Psoas muscle (tissue), 8 donors: ENCODE results near the gene CDK11A. TPM values are rescaled to one million over a fixed set of nuclear protein-coding genes. Genes with fewer than 3 reads are reported as not detected.
"Not testable (repeated sequence)": the region's sequence is repeated elsewhere in the genome, so short reads cannot be mapped to it uniquely, and the experiment has no call there.

ENCODE experiments used
- ATAC-seq, 4 donors: fragments of 200-7000 bp; cut with Tn5 transposase; one replicate each; pipeline ENCODE4 v1.9.1; 2020; ENCODE audit warnings: moderate library complexity in 3 of 4, mild to moderate bottlenecking in 2 of 4
- DNase-seq, 2 donors: peaks; one replicate each; pipeline ENCODE4 v3.0.0-alpha.2; 2020
- H3K27ac ChIP-seq: fragments of 200-600 bp; one replicate; pipeline ENCODE4 v1.8.0; 2022
- H3K27me3 ChIP-seq, 3 donors: fragments of 200-600 bp in 1 of 3; one replicate each; pipeline versions ENCODE4 v1.6.1 to v1.8.0; 2013 to 2022; ENCODE audit warnings: low read length in 2 of 3, mild to moderate bottlenecking in 2 of 3, moderate library complexity in 1 of 3; ENCODE audit not compliant: insufficient read depth in 3 of 3
- H3K36me3 ChIP-seq, 2 donors: fragments of 200-600 bp in 1 of 2; one replicate each; pipeline versions ENCODE4 v1.6.1 to v1.8.0; 2013 to 2022; ENCODE audit warnings: low read depth in 1 of 2, mild to moderate bottlenecking in 1 of 2, moderate library complexity in 1 of 2; ENCODE audit not compliant: insufficient read depth in 1 of 2
- H3K4me1 ChIP-seq: fragments of 200-600 bp; one replicate; pipeline ENCODE4 v1.8.0; 2022
- H3K4me3 ChIP-seq: fragments of 200-600 bp; one replicate; pipeline ENCODE4 v1.8.0; 2022; ENCODE audit warnings: mild to moderate bottlenecking
- H3K9me3 ChIP-seq: fragments of 200-600 bp; one replicate; pipeline ENCODE4 v1.8.0; 2022
- WGBS, 3 donors: extraction: QIAGEN DNeasy Blood & Tissue Kit; methylation state at CpG; one replicate each; pipeline versions ENCODE4 v1.1.6 to v1.1.7; 2013; 5-methylcytosine and 5-hydroxymethylcytosine counted together
- intact Hi-C, 2 donors: fragments of 100-400 bp; cut with DNase I; formaldehyde crosslinking; loops; one replicate each; pipeline versions ENCODE4 v1.11.0 to v1.14.2; 2022
- long read RNA-seq, 2 donors: library from polyadenylated mRNA; unstranded; transcript quantifications; one replicate each; pipeline ENCODE4 v2.0.0, GENCODE V29; 2021
- polyA plus RNA-seq, 3 donors: library from polyadenylated mRNA; stranded (reverse); fragments of 200-250 nt; gene quantifications; one replicate each; pipeline ENCODE4 v1.2.3, GENCODE V29; 2013
- total RNA-seq, 4 donors: library from RNA; stranded (reverse); fragmentation: NEBNext Ultra II Directional in 2 of 4; extraction: Animal tissue kit (Norgen Biotek cat#: 25700) in 2 of 4; gene quantifications; one replicate each; pipeline versions ENCODE4 v1.2.1 to v1.2.4, GENCODE V29; 2021 to 2023
- TF ChIP-seq, protein P1 (sequence below): fragments of 200-600 bp; IDR thresholded peaks from one replicate; pipeline ENCODE4 v1.8.0; 2022; ENCODE audit warnings: antibody characterized with exemption
- donor health status: healthy with polysubstance abuse.
- donor health status: DM: no; HTN: no; CAD: no; lungs with moderate emphysema.
- donor health status: Bipolar disorder and iron deficiency.
- donor health status: healthy.
- donor health status: DM: yes; HTN: yes; CAD: no.
- donor health status: DM: no; HTN: no; CAD: no.
- donor health status: DM: no; HTN: no; CAD: no.
- donor health status: DM: yes; HTN: yes; CAD: no.

CDK11A gene
- total RNA-seq = 10 to 100 TPM; 15.9 to 36.6 (median 22.5) TPM
- polyA plus RNA-seq = 10 to 100 TPM; 16.8 to 29.8 (median 17.4) TPM
- long read RNA-seq, donor 1, partial matches to known transcripts = 2 of 5 reads
- long read RNA-seq, donor 1, other reads (novel, unspliced or antisense) = 2 of 5 reads
- long read RNA-seq, donor 2, partial matches to known transcripts = 5 of 9 reads
- long read RNA-seq, donor 2, other reads (novel, unspliced or antisense) = 4 of 9 reads

DNA sequence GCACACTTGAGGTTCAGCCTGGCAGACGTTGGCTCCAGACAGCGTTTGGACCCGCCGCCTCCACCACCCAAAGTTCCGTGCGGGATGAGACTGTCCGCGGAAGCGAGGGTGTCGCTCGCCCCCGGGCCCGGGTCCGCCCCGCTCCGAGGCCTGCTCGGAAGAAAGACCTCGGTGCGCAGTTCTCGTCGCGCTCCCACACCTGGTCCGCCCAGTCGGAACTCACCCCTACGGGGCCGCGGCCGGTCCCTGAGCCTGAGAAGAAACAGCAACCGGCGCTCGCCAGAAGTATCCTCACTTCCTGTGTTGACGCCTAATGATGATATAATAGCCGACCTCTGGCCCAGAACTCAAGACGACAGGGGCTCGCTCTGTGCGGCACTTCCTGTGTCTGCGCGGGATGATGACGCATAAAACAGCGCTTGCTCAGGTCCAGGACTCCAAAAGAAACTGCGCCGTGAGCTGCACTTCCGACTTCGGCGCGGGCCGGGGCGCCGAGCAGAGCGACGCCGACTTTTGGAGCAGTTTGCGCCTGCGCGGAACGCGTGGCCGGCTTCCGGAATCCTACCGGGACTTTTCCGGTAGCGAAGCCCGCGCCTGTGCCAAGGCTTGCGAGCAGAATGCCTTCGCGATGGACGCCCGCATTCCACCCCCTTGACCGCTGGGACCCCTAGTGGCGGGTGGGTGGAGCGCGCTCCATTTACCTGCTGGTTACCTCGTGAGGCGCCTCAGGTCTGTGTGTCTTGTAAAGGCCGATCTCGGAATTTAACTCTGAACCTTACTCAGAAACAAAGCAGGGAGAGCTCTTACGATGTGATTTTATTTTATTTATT, at the start of gene CDK11A:
Gene CDK11A (minus strand): TSS at position 323 of the 830 bp plus-strand sequence. CDS start 1,539 bp downstream, outside the sequence.
- peaks cover 12% of the 10 kb centered on the region for H3K4me1 ChIP-seq
- H3K9me3 ChIP-seq, H3K27me3 ChIP-seq, intact Hi-C loops: not testable (repeated sequence)
- TF ChIP-seq, protein P1, sequence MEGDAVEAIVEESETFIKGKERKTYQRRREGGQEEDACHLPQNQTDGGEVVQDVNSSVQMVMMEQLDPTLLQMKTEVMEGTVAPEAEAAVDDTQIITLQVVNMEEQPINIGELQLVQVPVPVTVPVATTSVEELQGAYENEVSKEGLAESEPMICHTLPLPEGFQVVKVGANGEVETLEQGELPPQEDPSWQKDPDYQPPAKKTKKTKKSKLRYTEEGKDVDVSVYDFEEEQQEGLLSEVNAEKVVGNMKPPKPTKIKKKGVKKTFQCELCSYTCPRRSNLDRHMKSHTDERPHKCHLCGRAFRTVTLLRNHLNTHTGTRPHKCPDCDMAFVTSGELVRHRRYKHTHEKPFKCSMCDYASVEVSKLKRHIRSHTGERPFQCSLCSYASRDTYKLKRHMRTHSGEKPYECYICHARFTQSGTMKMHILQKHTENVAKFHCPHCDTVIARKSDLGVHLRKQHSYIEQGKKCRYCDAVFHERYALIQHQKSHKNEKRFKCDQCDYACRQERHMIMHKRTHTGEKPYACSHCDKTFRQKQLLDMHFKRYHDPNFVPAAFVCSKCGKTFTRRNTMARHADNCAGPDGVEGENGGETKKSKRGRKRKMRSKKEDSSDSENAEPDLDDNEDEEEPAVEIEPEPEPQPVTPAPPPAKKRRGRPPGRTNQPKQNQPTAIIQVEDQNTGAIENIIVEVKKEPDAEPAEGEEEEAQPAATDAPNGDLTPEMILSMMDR = peak; percentile 36
- 0 to 1% (median 1%) methylated on average over 12 to 59 of the region's 78 CpGs for WGBS, 3 donors
- peak; percentile 99 to 100 for DNase-seq
- peak; percentile 90 to 94 (median 92) for ATAC-seq
- H3K4me3 ChIP-seq = peak within 1 kb of the TSS; percentile 75
- peaks cover 0 to 26% of the 10 kb centered on the region in 2 donors for H3K36me3 ChIP-seq
- H3K27ac ChIP-seq = peak within 1 kb of the TSS; percentile 93

DNA sequence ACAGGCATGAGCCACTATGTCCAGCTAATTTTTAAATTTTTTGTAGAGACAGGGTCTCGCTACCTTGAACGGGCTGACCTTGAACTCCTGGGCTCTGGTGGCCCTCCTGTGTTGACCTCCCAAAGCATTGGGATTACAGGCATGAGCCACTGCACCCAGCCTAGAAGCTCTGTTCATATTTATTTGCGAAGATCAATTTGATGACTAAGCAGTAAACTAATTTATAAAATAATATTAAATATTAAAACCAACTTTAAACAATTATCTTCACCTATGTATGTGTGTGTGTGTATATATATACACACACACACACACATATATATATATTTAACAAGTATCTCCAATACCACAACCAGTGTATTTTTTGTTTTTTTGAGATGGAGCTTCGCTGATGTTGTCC, 49.7 kb upstream of the CDK11A start:
- no peaks in the 10 kb centered on the region for H3K27me3 ChIP-seq
- H3K36me3 ChIP-seq = peaks cover 0 to 26% of the 10 kb centered on the region in 2 donors
- H3K4me1 ChIP-seq = peaks cover 22% of the 10 kb centered on the region
- no peak overlapping the region for H3K27ac ChIP-seq
- ATAC-seq = no peak
- 97 to 99% (median 99%) methylated on average over 4 of the region's 4 CpGs for WGBS, 3 donors
- peaks cover 19% of the 10 kb centered on the region for H3K9me3 ChIP-seq
- TF ChIP-seq, protein P1 = no peak
- DNase-seq = no peak
- H3K4me3 ChIP-seq = no peak overlapping the region
- intact Hi-C loops = no loop called here

DNA sequence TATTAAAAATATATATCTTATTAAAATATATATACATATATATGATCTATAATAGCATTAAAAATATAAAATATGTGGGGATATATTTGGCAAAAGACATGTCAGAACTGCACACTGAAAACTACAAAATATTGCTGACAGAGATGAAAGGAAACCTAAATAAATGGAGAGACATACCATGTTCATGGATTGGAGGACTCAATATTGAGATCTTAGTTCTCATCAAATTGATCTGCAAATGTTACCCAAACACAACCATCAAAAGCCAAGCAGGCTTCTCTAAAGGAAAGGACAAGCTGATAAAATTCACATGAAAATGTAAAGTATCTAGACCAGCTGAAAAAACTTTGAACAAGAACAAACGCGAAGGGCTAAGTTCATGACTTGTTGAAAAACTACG, 46.9 kb upstream of the CDK11A start:
- H3K9me3 ChIP-seq = peaks cover 19% of the 10 kb centered on the region
- H3K27ac ChIP-seq = no peak overlapping the region
- ATAC-seq = no peak
- H3K4me3 ChIP-seq = no peak overlapping the region
- 96 to 99% (median 97%) methylated on average over 3 of the region's 3 CpGs for WGBS, 3 donors
- DNase-seq = no peak
- intact Hi-C loops = no loop called here
- TF ChIP-seq, protein P1 = no peak
- peaks cover 0 to 36% of the 10 kb centered on the region in 2 donors for H3K36me3 ChIP-seq
- peaks cover 11% of the 10 kb centered on the region for H3K4me1 ChIP-seq
- H3K27me3 ChIP-seq = no peaks in the 10 kb centered on the region

DNA sequence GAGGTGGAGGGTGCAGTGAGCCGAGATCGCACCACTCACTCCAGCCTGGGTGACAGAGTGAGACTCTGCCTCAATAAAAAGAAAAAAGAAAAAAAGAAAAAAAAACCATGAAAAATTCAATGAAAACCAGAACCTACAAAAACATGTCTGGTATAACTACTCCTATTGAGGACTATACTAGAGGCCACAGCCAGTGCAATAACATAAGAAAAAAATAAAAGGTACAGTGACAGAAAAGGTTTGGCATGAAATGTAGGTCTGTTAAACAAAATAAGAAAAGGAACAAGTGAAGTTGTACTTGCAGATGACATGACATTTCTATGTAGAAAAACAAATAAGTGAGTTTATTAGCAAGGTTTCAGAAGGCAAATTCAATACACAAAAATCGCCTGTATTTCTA, 45.9 kb upstream of the CDK11A start:
- H3K27ac ChIP-seq = no peak overlapping the region
- intact Hi-C loops = no loop called here
- peaks cover 19% of the 10 kb centered on the region for H3K9me3 ChIP-seq
- TF ChIP-seq, protein P1 = no peak
- DNase-seq (no peak), ATAC-seq (no peak)
- H3K4me3 ChIP-seq = no peak overlapping the region
- H3K27me3 ChIP-seq = no peaks in the 10 kb centered on the region
- H3K36me3 ChIP-seq = peaks cover 0 to 32% of the 10 kb centered on the region in 2 donors
- WGBS, 3 donors = 98 to 100% (median 100%) methylated on average over 3 of the region's 3 CpGs
- H3K4me1 ChIP-seq = peaks cover under 1% of the 10 kb centered on the region
